ENCODE results near the gene NRP1. TPM values are rescaled to one million over a fixed set of nuclear protein-coding genes. Genes with fewer than 3 reads are reported as not detected.
A peak's percentile ranks its signal among the peaks of the same experiment; 100 is the strongest.

Gene NRP1
- total RNA-seq, 6 experiments from 2014 or later = 14.7 to 61.7 (median 29.5) TPM

- H3K9me3 ChIP-seq = peaks cover 0 to 2% (median 0%) of the 10 kb centered on the region in 4 donors
- H3K36me3 ChIP-seq = no peaks in the 10 kb centered on the region
- no peak for ATAC-seq
- no peaks in the 10 kb centered on the region for H3K27me3 ChIP-seq
- peaks cover 0 to 53% (median 16%) of the 10 kb centered on the region in 4 donors for H3K4me1 ChIP-seq
- no peak for TF ChIP-seq POLR2A (IDR thresholded peaks at IDR 0.05)
- TF ChIP-seq CTCF (IDR thresholded peaks at IDR 0.05) = no peak
- WGBS (ENCODE audit: insufficient coverage, low coverage, low lambda C conversion rate, missing lambda C conversion rate) = 86% methylated on average over 8 of the region's 8 CpGs
- no peak overlapping the region for H3K27ac ChIP-seq
- intact Hi-C loops (cut with DNase I) = no loop called here
- H3K4me3 ChIP-seq = no peak overlapping the region
- DNase-seq = no peak
Measured at GRCh38 chr10:33289776-33290175, 44.7 kb downstream of the NRP1 start.

- no peak for ATAC-seq
- Histone ChIP-seq H3K27me3 (no peaks in the 10 kb centered on the region), H3K4me1 (peaks cover 0 to 52% (median 16%) of the 10 kb centered on the region in 4 donors), H3K27ac (no peak overlapping the region), H3K36me3 (no peaks in the 10 kb centered on the region), H3K9me3 (peaks cover 0 to 2% (median 0%) of the 10 kb centered on the region in 4 donors), H3K4me3 (no peak overlapping the region)
- 84% methylated on average over 2 of the region's 3 CpGs for WGBS (ENCODE audit: insufficient coverage, low coverage, low lambda C conversion rate, missing lambda C conversion rate)
- intact Hi-C loops (cut with DNase I) = no loop called here
- TF ChIP-seq POLR2A (IDR thresholded peaks at IDR 0.05) (no peak), CTCF (IDR thresholded peaks at IDR 0.05) (no peak)
- DNase-seq = no peak
Measured at GRCh38 chr10:33288127-33288526, 46.3 kb downstream of the NRP1 start.

- Histone ChIP-seq H3K9me3 (peaks cover 0 to 2% (median 0%) of the 10 kb centered on the region in 4 donors), H3K4me3 (no peak overlapping the region), H3K27ac (no peak overlapping the region), H3K27me3 (no peaks in the 10 kb centered on the region), H3K4me1 (peaks cover 0 to 41% (median 16%) of the 10 kb centered on the region in 4 donors), H3K36me3 (no peaks in the 10 kb centered on the region)
- TF ChIP-seq CTCF (IDR thresholded peaks at IDR 0.05) (no peak), POLR2A (IDR thresholded peaks at IDR 0.05) (no peak)
- intact Hi-C loops (cut with DNase I) = no loop called here
- WGBS (ENCODE audit: insufficient coverage, low coverage, low lambda C conversion rate, missing lambda C conversion rate) = 24% methylated on average over 2 of the region's 2 CpGs
- ATAC-seq (peak; percentile 67 to 89 (median 77)), DNase-seq (no peak)
Measured at GRCh38 chr10:33287112-33287511, 47.4 kb downstream of the NRP1 start.

- intact Hi-C loops (cut with DNase I) = no loop called here
- no peak overlapping the region for H3K27ac ChIP-seq
- peaks cover 0 to 2% (median 0%) of the 10 kb centered on the region in 4 donors for H3K9me3 ChIP-seq
- DNase-seq = no peak
- H3K4me1 ChIP-seq = peaks cover 0 to 34% (median 12%) of the 10 kb centered on the region in 4 donors
- ATAC-seq = peak in 2 of 4 donors; percentile 20 to 53
- H3K4me3 ChIP-seq = no peak overlapping the region
- TF ChIP-seq POLR2A (IDR thresholded peaks at IDR 0.05) (no peak), CTCF (IDR thresholded peaks at IDR 0.05) (no peak)
- 49% methylated on average over 4 of the region's 4 CpGs for WGBS (ENCODE audit: insufficient coverage, low coverage, low lambda C conversion rate, missing lambda C conversion rate)
- H3K27me3 ChIP-seq = no peaks in the 10 kb centered on the region
- no peaks in the 10 kb centered on the region for H3K36me3 ChIP-seq
Measured at GRCh38 chr10:33286157-33286934, 48.1 kb downstream of the NRP1 start.
